ENCODE measurements around the gene NACC1. TPM values are rescaled to one million over a fixed set of nuclear protein-coding genes. Genes with fewer than 3 reads are reported as not detected.

Gene NACC1
- total and polyA plus RNA-seq, 2 experiments from 2014 or later: 11.1 to 35.0 TPM

- peak overlapping the region; percentile 72 for H3K27ac ChIP-seq
These were observed 27.4 kb upstream of the NACC1 start for GRCh38 chr19:13090511-13091231.

GRCh38 chr19:13091400-13092157, 26.5 kb upstream of the NACC1 start:
- H3K4me2 ChIP-seq: peak overlapping the region; percentile 59
- TF ChIP-seq CTCF (IDR thresholded peaks at IDR 0.05; ENCODE audit: poor library complexity) (no peak), EZH2 (IDR thresholded peaks at IDR 0.05; ENCODE audit: borderline replicate concordance) (no peak), EZH2phosphoT487 (IDR thresholded peaks at IDR 0.05; ENCODE audit: low read depth, severe bottlenecking, unreplicated experiment) (no peak)
- H4K20me1 ChIP-seq (ENCODE audit: insufficient read depth, poor library complexity, severe bottlenecking): peaks cover 5% of the 10 kb centered on the region
- peaks cover 41% of the 10 kb centered on the region for H3K4me1 ChIP-seq (ENCODE audit: insufficient read depth)
- WGBS (ENCODE audit: low lambda C conversion rate, missing lambda C conversion rate): 35% methylated on average over 25 of the region's 25 CpGs
- peak; percentile 77 for DNase-seq (ENCODE audit: low spot score)
- H3K27me3 ChIP-seq: peaks cover 30% of the 10 kb centered on the region
- no peak overlapping the region for H3K4me3 ChIP-seq
- no peak overlapping the region for H2AFZ ChIP-seq
- peak overlapping the region; percentile 87 for H3K27ac ChIP-seq
- no peaks in the 10 kb centered on the region for H3K36me3 ChIP-seq (replicated peaks; ENCODE audit: insufficient read depth, low read depth)
- H3K9me3 ChIP-seq (ENCODE audit: low read depth): no peaks in the 10 kb centered on the region
- H3K79me2 ChIP-seq: no peaks in the 10 kb centered on the region
- no peaks in the 10 kb centered on the region for H3K9me2 ChIP-seq (replicated peaks; ENCODE audit: insufficient read depth)

More at GRCh38 chr19:13090511-13091231, 27.4 kb upstream of the NACC1 start:
- Histone ChIP-seq H3K27me3 (peaks cover 25% of the 10 kb centered on the region), H3K4me1 (ENCODE audit: insufficient read depth) (peaks cover 32% of the 10 kb centered on the region), H3K4me2 (no peak overlapping the region), H3K4me3 (no peak overlapping the region), H3K9me3 (ENCODE audit: low read depth) (no peaks in the 10 kb centered on the region), H3K9me2 (replicated peaks; ENCODE audit: insufficient read depth) (no peaks in the 10 kb centered on the region), H4K20me1 (ENCODE audit: insufficient read depth, poor library complexity, severe bottlenecking) (peaks cover 5% of the 10 kb centered on the region), H2AFZ (no peak overlapping the region), H3K36me3 (replicated peaks; ENCODE audit: insufficient read depth, low read depth) (no peaks in the 10 kb centered on the region), H3K79me2 (no peaks in the 10 kb centered on the region)
- WGBS (ENCODE audit: low lambda C conversion rate, missing lambda C conversion rate): 80% methylated on average over 10 of the region's 10 CpGs
- no peak for TF ChIP-seq EZH2phosphoT487 (IDR thresholded peaks at IDR 0.05; ENCODE audit: low read depth, severe bottlenecking, unreplicated experiment)
- TF ChIP-seq CTCF (IDR thresholded peaks at IDR 0.05; ENCODE audit: poor library complexity): no peak
- TF ChIP-seq EZH2 (IDR thresholded peaks at IDR 0.05; ENCODE audit: borderline replicate concordance): no peak
- DNase-seq (ENCODE audit: low spot score): no peak

GRCh38 chr19:13092158-13092543, 25.9 kb upstream of the NACC1 start:
- Histone ChIP-seq H3K79me2 (no peaks in the 10 kb centered on the region), H3K27me3 (peaks cover 36% of the 10 kb centered on the region), H3K36me3 (replicated peaks; ENCODE audit: insufficient read depth, low read depth) (no peaks in the 10 kb centered on the region), H3K27ac (peak overlapping the region; percentile 87), H4K20me1 (ENCODE audit: insufficient read depth, poor library complexity, severe bottlenecking) (peaks cover 5% of the 10 kb centered on the region), H3K4me2 (peak overlapping the region; percentile 59), H3K9me3 (ENCODE audit: low read depth) (no peaks in the 10 kb centered on the region), H3K9me2 (replicated peaks; ENCODE audit: insufficient read depth) (no peaks in the 10 kb centered on the region), H3K4me1 (ENCODE audit: insufficient read depth) (peaks cover 41% of the 10 kb centered on the region), H2AFZ (no peak overlapping the region), H3K4me3 (no peak overlapping the region)
- DNase-seq (ENCODE audit: low spot score): no peak
- 74% methylated on average over 2 of the region's 2 CpGs for WGBS (ENCODE audit: low lambda C conversion rate, missing lambda C conversion rate)
- no peak for TF ChIP-seq EZH2phosphoT487 (IDR thresholded peaks at IDR 0.05; ENCODE audit: low read depth, severe bottlenecking, unreplicated experiment)
- no peak for TF ChIP-seq CTCF (IDR thresholded peaks at IDR 0.05; ENCODE audit: poor library complexity)
- TF ChIP-seq EZH2 (IDR thresholded peaks at IDR 0.05; ENCODE audit: borderline replicate concordance): no peak

Measured in hepatocyte (in vitro differentiated cells).